NCI-H2171 (cell line): Measurements from ENCODE around the gene RASA3.

Source experiments
- DNase-seq: peaks from one replicate; lab custom pipeline; 2025; lab: John Stamatoyannopoulos, UW

RASA3 gene

GRCh38 chr13:114035186-114035582 is 97.2 kb downstream of the RASA3 start:
- DNase-seq, result no peak

GRCh38 chr13:114034481-114034891 is 97.9 kb downstream of the RASA3 start:
- no peak for DNase-seq

- no peak for DNase-seq
These were observed 98.7 kb downstream of the RASA3 start for GRCh38 chr13:114033541-114034315.

- no peak for DNase-seq
These were observed 100.2 kb downstream of the RASA3 start for GRCh38 chr13:114032126-114032799.

GRCh38 chr13:114031631-114032030 is 100.8 kb downstream of the RASA3 start:
- DNase-seq, result no peak

GRCh38 chr13:114030666-114031610 is 101.5 kb downstream of the RASA3 start:
- DNase-seq, result no peak

GRCh38 chr13:114029866-114030625 is 102.4 kb downstream of the RASA3 start:
- DNase-seq, result no peak

- no peak for DNase-seq
These were observed 104.6 kb downstream of the RASA3 start for GRCh38 chr13:114027826-114028225.

- no peak for DNase-seq
These were observed 105.2 kb downstream of the RASA3 start for GRCh38 chr13:114027046-114027715.

- DNase-seq, result no peak
These were observed 105.9 kb downstream of the RASA3 start for GRCh38 chr13:114026481-114026880.

GRCh38 chr13:114025714-114026431 is 106.5 kb downstream of the RASA3 start:
- DNase-seq, result no peak

GRCh38 chr13:114025405-114025713 is 107.1 kb downstream of the RASA3 start:
- DNase-seq, result no peak

GRCh38 chr13:114024603-114025404 is 107.6 kb downstream of the RASA3 start:
- DNase-seq, result no peak

GRCh38 chr13:114023716-114024602 is 108.5 kb downstream of the RASA3 start:
- DNase-seq, result no peak

GRCh38 chr13:114022876-114023275 is 109.5 kb downstream of the RASA3 start:
- DNase-seq, result no peak

GRCh38 chr13:114022309-114022669 is 110.1 kb downstream of the RASA3 start:
- DNase-seq, result no peak

- DNase-seq, result peak; percentile 63
These were observed 110.7 kb downstream of the RASA3 start for GRCh38 chr13:114021464-114022308.
